AG09319 (cell line): ENCODE results near the gene CAMTA1.

Source experiments
- DNase-seq: peaks from one replicate; pipeline ENCODE4 v3.0.0-alpha.2; 2010; ENCODE audit warnings: low read depth; ENCODE audit errors: extremely low read depth
- TF ChIP-seq, protein P1 (sequence below): IDR thresholded peaks from 2 replicates; pipeline ENCODE4 v1.5.1; 2011; ENCODE audit warnings: low read depth, mild to moderate bottlenecking, inconsistent platforms, low read length, moderate library complexity

CAMTA1 gene

GRCh38 chr1:7087888-7088287 is 302.6 kb downstream of the CAMTA1 start:
- TF ChIP-seq, protein P1, sequence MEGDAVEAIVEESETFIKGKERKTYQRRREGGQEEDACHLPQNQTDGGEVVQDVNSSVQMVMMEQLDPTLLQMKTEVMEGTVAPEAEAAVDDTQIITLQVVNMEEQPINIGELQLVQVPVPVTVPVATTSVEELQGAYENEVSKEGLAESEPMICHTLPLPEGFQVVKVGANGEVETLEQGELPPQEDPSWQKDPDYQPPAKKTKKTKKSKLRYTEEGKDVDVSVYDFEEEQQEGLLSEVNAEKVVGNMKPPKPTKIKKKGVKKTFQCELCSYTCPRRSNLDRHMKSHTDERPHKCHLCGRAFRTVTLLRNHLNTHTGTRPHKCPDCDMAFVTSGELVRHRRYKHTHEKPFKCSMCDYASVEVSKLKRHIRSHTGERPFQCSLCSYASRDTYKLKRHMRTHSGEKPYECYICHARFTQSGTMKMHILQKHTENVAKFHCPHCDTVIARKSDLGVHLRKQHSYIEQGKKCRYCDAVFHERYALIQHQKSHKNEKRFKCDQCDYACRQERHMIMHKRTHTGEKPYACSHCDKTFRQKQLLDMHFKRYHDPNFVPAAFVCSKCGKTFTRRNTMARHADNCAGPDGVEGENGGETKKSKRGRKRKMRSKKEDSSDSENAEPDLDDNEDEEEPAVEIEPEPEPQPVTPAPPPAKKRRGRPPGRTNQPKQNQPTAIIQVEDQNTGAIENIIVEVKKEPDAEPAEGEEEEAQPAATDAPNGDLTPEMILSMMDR, result no peak
- DNase-seq, result no peak

GRCh38 chr1:7089497-7089896 is 304.2 kb downstream of the CAMTA1 start:
- TF ChIP-seq, protein P1, result no peak
- no peak for DNase-seq

GRCh38 chr1:7093297-7093696 is 308.0 kb downstream of the CAMTA1 start:
- DNase-seq, result no peak
- TF ChIP-seq, protein P1, result no peak

DNA sequence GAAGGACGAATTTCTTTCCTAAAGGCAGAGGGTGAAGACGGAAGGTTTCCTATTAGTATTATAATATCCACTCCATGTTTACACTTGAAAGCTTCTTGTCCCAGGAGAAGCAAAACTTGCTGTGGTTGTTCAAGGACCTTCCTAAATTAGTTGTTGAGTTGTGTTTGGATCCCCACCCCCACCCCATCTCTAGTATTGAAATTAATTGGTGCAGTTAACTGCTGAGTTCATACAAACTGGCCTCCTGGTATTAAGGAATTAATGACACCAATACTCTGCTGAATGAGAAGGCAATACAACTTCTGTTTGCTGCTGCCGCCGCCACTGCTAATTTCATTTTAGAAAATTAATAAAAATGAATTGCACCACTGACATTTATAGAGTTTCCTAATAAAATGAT is 308.8 kb downstream of the CAMTA1 start:
- TF ChIP-seq, protein P1, result no peak
- no peak for DNase-seq

GRCh38 chr1:7094509-7094908 is 309.3 kb downstream of the CAMTA1 start:
- no peak for DNase-seq

GRCh38 chr1:7095343-7095964 is 310.2 kb downstream of the CAMTA1 start:
- TF ChIP-seq, protein P1, result no peak
- no peak for DNase-seq

More at GRCh38 chr1:7094509-7094908, 309.3 kb downstream of the CAMTA1 start:
- TF ChIP-seq, protein P1, result no peak

GRCh38 chr1:7097938-7098592 is 312.8 kb downstream of the CAMTA1 start:
- no peak for DNase-seq
- TF ChIP-seq, protein P1, result no peak
